HL-60/S4 treated with phorbol 12-myristate 13-acetate at 8.2 ng/mL for 4 days and 3 days (cell line): ENCODE measurements around the gene DNAJC1.
"Not testable (repeated sequence)": the region's sequence is repeated elsewhere in the genome, so short reads cannot be mapped to it uniquely, and the experiment has no call there.

Experiments used
- in situ Hi-C: fragments of 300-500 bp; cut with MboI; formaldehyde crosslinking; loops from 2 replicates; pipeline ENCODE4 v1.15.0; 2022; ENCODE audit warnings: low sequenced_read_pairs

The DNAJC1 gene

DNA sequence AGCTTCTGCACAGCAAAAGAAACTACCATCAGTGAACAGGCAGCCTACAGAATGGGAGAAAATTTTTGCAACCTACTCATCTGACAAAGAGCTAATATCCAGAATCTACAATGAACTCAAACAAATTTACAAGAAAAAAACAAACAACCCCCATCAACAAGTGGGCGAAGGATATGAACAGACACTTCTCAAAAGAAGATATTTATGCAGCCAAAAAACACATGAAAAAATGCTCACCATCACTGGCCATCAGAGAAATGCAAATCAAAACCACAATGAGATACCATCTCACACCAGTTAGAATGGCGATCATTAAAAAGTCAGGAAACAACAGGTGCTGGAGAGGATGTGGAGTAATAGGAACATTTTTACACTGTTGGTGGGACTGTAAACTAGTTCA is 162.3 kb downstream of the DNAJC1 start:
- in situ Hi-C loops: not testable (repeated sequence)

DNA sequence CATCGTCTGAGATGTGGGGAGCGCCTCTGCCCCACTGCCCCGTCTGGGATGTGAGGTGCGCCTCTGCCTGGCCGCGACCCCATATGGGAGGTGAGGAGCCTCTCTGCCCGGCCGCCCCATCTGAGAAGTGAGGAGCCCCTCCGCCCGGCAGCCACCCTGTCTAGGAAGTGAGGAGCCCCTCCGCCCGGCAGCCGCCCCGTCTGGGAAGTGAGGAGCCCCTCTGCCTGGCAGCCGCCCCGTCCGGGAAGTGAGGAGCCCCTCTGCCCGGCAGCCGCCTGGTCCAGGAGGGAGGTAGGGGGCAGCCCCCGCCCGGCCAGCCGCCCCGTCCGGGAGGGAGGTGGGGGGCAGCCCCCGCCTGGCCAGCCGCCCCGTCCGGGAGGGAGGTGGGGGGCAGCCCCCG is 166.0 kb downstream of the DNAJC1 start:
- in situ Hi-C loops: not testable (repeated sequence)

DNA sequence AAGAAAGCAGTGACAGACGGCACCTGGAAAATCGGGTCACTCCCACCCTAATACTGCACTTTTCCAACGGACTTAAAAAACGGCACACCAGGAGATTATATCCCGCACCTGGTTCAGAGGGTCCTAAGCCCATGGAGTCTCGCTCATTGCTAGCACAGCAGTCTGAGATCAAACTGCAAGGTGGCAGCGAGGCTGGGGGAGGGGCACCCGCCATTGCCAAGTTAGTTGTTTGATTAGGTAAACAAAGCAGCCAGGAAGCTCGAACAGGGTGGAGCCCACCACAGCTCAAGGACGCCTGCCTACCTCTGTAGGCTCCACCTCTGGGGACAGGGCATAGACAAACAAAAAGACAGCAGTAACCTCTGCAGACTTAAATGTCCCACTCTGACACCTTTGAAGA is 169.0 kb downstream of the DNAJC1 start:
- in situ Hi-C loops: not testable (repeated sequence)

DNA sequence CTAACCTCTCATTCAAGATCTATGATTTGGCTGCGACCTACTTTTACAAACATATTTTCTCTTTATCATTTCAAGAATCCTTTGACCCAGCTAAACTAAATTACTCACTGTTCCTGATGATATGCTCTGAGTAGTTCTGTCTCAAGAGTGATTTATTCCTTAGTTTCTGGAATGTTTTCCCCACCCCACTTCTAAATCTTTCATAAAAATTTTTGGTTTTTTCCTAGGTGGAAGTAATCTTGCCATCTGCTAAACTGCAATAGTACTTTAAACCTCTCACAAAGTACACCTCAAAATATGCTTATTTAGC is 170.8 kb downstream of the DNAJC1 start:
- in situ Hi-C loops: no loop called here

DNA sequence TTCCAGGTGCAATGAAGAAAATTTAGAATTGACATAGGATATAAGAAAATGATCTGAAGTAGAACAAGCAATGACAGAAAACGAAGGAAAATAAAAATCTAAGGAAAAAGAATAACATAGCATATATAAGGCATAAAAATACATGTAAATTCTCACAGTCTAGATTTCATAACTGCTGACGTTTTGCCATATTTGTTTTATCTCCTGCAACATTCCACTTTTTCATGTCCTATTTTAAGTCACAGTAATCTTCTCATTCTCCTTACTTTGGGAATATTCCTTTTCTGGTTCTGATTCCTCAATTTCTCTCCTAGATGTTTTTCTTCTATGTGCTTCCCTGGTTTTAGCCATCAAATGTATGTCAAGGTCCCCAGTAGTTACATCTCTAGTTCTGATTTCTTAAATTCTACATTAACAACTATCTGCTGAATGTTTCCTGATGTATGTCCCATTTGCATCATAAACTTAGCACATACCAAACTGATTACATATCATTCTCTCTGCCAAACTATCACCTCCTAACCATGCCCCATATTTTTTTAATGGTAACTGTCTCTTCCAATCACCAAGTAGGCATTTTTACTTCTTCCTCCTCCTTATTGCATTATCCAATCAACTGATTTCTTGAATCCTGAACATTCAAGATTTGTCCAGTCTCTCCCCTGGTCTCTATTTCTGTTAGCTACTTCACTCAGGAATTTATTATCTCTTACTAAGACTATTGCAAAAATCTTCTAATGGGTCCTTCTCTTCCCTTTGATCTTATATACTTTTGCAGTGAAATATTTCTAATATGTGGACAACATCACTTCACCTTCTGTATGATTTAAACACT is 171.3 kb downstream of the DNAJC1 start:
- in situ Hi-C loops: no loop called here

DNA sequence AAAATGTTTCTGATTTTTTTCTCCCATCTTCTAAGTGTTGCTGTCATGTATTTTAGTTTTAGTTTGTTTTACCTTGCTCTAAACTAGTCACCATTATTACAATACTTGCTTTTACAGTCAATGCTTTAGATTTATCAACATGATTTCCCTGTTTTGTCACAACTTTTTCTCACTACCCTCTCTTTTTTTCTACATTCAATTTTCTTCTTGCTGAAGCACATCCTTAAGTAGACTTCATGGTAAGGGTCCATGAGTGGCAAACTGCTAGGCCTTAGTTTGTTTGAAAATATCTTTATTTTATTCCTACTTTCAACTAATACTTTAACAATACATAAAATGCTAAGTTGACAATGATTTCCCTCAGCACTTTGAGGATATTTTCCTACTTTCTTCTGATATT is 173.5 kb downstream of the DNAJC1 start:
- in situ Hi-C loops: no loop called here

DNA sequence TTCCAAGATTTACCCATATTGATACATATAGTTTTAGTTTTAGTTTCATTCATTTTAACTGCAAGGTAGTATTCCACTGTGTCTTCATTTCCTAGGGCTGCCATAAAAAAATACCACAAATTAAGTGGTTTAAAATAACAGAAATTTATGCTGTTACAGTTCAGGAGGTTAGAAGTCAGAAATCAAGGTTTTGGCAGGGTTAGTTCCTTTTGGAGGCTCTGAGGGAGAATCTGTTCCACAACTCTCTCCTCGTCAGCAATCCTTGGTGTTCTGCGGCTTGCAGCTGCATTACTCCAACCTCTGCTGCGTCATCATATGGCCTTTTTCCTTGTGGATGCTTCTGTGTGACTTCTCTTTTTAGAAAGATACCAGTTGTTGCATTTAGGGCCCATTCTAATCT is 176.2 kb downstream of the DNAJC1 start:
- in situ Hi-C loops: no loop called here

DNA sequence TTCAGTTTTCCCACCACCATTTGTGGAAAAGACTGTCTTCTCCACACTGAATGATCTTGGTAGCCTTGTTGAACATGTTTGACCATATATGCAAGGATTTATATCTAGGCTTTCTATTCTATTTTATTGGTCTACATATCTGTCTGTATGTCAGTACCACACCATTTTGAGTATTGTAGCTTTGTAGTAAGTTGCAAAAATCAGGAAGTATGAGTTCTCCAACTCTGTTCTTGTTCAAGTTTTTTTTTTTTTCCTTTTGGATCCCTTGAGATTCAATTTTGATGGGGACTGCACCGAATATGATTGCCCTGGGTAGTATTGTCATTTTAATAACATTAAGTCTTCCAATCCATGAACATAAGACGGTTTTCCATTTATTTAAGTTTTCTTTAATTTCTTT is 176.8 kb downstream of the DNAJC1 start:
- in situ Hi-C loops: no loop called here

DNA sequence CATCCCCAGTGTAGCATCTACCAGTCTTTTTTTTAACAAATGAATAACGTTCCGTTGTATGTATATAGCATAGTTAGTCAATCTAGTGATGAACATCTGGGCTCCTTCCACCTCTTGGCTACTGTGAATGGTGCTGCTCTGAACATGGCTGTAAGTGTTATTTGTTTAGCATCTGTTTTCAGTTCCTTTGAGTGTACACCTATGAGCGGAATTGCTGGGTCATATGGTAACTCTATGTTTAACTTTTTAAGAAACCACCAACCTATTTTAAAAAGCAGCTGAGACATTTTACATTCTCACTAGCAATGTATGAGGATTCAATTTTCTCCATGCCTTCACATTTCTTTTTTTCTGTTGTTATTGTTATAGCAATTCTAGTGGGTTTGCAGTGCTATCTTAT is 178.2 kb downstream of the DNAJC1 start:
- in situ Hi-C loops: no loop called here

DNA sequence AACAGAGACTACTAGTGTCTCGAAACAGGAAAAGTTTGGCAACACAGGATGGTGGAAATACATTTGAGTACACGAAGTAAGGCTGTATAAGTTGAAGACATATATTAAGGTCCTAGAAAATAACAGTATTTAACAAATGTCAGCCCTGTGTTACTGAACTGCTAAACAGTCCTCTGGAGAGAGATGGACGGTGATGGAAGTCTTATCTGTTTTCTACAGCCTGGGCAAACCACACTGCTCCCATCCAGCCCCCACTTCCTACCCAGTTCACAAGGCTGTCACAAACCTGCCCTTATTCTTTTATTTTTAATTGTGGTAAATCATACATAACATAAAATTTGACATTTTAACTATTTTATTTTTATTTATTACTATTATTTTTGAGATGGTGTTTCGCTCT is 179.1 kb downstream of the DNAJC1 start:
- in situ Hi-C loops: no loop called here

DNA sequence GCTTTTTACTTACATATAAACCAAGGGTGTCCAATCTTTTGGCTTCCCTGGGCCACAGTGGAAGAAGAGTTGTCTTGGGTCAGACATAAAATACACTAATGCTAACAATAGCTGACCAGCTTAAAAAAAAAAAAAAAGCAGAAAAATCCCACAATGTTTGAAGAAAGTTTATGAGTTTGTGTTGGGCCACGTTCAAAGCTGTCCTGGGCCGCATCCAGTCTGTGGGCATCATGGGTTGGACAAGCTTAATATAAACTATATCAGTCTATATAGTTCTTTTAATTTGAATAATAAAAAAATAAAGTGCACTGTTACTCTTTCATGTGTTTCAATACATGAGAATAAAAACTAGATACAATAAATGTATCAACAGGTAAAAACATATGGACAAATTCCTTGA is 179.9 kb downstream of the DNAJC1 start:
- in situ Hi-C loops: no loop called here

DNA sequence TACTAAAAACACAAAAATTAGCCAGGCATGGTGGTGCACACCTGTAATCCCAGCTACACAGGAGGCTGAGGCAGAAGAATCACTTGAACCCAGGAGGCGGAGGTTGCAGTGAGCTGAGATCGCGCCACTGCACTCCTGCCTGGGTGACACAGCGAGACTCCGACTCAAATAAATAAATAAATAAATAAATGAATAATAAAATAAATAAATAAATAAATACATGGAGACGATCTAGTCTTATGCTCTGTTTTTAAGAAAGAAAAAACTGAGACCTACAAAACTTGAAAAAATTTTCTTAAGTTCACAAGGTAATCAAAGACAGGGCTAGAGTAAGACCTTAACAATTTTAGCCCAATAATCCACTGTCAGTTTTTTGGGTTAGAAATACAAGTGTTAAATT is 181.3 kb downstream of the DNAJC1 start:
- in situ Hi-C loops: not testable (repeated sequence)

DNA sequence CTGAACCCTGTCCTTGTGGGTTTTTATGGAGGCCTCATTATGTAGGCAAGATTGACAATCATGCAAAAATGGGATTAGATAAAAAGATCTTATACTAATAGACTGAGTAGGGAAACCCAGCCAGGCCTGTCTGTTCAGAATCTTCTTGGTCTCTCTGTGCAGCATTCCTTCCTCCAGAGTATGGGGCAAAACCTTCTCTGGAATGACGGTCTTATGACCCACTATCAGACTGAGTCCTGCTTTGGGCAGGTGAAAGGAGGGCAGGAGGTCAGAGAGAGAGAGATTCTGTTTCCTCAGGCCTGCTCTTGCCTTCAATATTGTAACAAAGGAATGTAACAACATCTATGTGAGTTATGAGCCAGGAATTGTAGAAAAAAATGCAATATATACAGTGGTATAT is 182.6 kb downstream of the DNAJC1 start:
- in situ Hi-C loops: no loop called here

DNA sequence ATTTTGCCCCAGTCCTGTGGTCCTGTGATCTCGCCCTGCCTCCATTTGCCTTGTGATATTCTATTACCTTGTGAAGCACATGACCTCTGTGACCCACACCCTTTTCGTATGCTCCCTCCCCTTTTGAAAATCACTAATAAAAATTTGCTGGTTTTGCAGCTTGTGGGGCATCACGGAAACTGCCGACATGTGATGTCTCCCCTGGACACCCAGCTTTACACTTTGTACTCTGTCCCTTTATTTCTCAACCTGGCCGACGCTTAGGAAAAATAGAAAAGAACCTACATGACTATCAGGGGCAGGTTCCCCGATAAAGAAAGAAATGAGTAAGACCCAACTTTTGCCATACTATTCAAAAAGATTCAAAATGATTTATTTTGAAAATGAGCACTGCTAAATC is 185.1 kb downstream of the DNAJC1 start:
- in situ Hi-C loops: not testable (repeated sequence)

DNA sequence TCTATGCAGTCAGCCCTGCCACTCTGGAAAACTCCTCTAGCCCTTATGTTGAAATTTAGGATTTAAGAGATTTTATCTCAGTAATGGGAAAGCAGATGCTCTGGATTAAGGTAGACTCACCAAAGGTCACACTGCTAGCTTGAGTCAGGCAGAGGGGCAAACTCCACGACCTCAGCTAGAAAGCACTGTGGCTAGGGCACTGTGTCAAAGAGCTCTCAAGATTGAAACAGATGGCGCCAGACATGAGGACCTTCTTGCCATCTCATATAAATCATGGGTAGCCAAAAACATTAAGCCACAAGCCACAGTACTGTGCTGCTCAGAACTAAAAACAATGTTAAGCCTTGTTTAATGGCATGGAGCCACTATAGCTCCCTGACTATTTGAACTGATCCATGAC is 188.7 kb downstream of the DNAJC1 start:
- in situ Hi-C loops: no loop called here

DNA sequence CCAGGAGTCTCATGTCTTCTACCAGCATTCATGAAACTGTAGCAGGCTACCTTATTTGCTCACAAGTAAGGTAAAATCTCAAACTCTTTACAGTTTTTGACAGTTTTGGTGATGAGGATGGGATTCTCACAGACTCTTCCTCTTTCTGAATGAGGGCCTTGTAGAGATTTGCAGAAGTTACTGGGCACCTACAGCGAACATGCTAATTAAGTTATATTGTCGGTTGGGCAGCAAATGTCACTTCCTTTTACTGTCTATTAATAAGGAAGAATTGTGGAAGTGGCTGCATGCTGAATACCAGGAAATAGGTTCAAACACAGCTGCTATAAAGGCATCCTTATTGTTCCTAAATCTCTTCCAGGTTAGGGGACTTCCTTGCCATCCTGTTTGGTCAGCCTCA is 189.6 kb downstream of the DNAJC1 start:
- in situ Hi-C loops: no loop called here

DNA sequence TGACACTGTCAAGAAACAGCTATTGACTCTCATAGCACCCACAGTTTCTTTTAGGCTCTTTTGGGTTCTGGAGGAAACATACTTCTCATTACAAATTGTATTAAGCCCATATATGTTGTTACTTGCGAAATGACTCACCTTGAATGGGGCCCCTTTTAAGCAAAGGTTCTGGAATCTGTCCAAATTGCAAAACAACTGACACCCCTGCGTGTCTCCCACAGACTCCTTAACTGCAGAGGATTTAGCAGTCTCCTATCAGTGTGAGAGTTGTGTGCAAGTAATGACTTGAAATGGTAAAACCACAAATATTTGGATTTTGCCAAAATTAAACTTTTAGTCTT is 192.3 kb downstream of the DNAJC1 start:
- in situ Hi-C loops: no loop called here

DNA sequence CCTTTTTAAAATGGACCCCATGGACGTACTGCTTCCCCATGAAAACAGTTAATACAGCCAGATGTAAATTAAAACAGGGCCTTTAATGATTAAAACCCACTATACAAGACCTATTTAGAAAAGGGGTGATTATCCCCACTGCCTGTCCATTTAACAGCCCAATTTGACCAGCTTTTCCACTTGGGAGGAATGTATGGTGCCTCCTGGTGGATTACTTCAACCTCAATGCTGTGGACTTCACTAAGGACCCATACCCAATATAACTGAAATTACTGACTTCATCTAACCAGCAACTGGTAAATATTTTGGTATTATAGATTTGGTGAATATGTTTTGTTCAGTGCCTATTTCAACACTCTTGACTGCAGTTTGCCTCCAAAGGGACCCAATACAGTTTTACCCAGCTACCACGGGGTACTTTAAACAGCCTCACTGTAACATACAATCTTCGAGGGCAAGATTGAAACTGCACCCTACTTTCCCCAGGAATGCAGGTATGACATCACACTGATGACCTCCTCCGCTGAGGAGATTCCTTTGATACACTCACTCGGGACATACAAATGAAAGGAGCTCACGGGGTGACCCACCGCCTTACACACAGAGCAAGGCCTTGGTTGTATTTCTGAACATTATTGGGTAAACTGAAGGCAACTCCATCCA is 192.8 kb downstream of the DNAJC1 start:
- in situ Hi-C loops: no loop called here

DNA sequence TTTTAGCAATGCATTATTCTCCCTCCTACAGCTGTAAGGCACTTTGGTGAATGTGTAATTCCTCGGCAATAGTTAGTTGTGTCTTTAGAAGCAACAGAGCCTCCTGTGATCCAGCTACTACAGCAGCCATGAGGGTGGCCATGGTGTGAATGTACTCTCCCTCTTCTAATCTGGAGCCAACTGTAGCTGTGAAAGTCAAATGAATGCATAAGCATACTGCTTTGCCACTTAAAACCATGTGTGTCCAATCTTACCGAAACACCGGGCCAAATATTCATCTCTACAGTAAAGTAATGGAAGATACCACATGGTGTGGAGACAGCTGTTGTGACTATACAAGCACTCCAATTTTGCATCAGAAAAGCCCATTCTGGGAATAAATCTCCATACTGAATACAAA is 195.0 kb downstream of the DNAJC1 start:
- in situ Hi-C loops: no loop called here

DNA sequence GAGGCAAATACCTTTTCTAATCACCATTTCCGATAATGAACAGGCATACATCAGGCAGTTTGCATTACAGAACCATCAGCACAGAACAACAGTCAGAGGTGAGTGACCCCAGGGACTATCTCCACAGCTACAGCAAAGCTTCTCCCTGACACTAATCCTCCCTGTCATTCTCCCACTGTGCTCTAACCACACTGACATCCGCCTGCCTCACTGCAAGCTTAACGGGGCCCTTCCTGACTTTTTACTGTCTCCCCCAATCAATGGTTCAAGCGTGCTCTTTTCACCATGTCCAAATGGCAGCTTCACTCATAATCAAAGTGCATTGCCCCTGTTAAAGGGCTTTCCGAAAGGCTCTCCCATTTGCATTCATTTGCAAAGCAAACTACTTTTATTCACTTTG is 196.3 kb downstream of the DNAJC1 start:
- in situ Hi-C loops: no loop called here

DNA sequence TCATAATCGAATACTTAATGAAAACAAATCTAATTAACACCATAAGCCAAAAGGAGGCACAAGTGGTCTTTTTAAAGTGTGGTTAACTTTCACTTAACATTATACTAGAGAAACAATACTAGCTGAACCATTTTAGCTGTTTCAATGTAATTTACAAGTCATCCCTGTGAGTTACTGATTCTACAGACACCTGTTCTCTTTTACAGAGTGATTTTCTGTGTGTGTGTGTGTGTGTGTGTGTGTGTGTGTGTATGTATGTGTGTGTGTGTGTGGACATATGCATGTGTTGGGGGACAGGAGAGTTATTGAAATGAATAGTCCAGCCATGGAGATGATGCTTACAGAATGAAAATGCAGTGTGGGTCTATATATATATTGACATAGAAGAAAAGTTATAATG is 200.2 kb downstream of the DNAJC1 start:
- in situ Hi-C loops: no loop called here

DNA sequence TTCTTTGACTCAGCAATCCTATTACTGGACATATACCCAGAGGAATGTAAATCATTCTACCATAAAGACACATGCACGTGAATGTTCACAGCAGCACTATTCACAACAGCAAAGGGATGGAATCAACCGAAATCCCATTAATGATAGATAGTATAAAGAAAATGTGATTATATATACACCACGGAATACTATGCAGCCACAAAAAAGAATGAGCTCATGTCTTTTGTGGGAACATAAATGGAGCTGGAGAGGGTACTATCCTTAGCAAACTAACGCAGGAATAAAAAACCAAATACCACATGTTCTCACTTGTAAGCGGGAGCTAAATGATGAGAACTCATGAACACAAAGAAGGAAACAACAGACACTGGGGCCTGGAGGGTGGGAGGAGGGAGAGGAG is 201.9 kb downstream of the DNAJC1 start:
- in situ Hi-C loops: no loop called here
